ENCODE data around the gene SMARCB1.
"Not testable (repeated sequence)": the region's sequence is repeated elsewhere in the genome, so short reads cannot be mapped to it uniquely, and the experiment has no call there.

The SMARCB1 gene

DNA sequence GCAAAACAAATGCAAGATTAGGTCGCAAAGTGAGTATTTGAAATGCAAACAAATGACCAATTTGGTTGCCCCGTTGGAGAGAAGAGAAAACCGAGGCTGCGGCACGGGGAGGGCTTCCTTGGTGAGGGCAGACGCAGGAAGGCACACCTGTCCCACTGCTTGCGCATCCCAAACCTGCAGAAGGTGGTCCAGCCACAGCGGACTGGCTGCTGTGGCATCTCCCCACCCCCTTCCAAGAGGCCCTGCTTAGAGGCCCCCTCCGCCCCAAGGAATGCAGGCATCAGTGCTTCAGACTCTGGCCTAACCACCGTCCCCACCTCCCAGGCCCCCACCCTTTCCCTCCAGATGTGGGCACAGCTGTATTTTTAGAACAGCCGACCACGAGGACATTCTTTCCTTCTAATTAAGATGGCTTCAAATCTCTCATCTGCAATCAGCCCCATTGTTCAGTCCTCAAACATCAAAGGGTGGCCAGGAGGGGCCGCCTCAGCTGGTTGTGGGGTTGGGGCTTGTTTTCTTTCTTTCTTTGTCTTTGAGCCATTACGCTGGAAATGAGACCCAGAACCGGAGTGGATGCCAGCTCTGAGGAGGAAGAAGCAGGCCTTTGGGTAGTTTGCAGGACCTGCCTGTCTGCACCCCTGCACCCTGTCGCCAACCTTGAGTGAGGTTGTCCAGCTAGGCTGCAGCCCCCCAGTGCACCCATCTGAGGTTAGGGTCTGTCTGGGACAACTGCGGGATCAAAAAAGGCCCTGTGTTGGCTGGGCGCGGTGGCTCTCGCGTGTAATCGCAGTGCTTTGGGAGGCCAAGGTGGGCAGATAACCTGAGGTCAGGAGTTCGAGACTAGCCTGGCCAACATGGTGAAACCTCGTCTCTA lies 61.5 kb downstream of the SMARCB1 start:
- DNase-seq (ENCODE audit: insufficient read length, low spot score) = no peak
- no peak for FAIRE-seq
- TF ChIP-seq PAX5 (IDR thresholded peaks at IDR 0.05; ENCODE audit: insufficient read depth, low read length, severe bottlenecking) = no peak
- TF ChIP-seq SPI1 (IDR thresholded peaks at IDR 0.05; ENCODE audit: low read depth, low read length) = no peak
- TF ChIP-seq POLR2A (IDR thresholded peaks at IDR 0.05; ENCODE audit: low read depth, low read length) = no peak
- no peak for TF ChIP-seq POLR2AphosphoS5 (IDR thresholded peaks at IDR 0.05; ENCODE audit: low read depth, low read length)
- TF ChIP-seq TAF1 (IDR thresholded peaks at IDR 0.05; ENCODE audit: low read depth, low read length) = no peak
- TF ChIP-seq POU2F2 (IDR thresholded peaks at IDR 0.05; ENCODE audit: low read depth, low read length) = no peak

DNA sequence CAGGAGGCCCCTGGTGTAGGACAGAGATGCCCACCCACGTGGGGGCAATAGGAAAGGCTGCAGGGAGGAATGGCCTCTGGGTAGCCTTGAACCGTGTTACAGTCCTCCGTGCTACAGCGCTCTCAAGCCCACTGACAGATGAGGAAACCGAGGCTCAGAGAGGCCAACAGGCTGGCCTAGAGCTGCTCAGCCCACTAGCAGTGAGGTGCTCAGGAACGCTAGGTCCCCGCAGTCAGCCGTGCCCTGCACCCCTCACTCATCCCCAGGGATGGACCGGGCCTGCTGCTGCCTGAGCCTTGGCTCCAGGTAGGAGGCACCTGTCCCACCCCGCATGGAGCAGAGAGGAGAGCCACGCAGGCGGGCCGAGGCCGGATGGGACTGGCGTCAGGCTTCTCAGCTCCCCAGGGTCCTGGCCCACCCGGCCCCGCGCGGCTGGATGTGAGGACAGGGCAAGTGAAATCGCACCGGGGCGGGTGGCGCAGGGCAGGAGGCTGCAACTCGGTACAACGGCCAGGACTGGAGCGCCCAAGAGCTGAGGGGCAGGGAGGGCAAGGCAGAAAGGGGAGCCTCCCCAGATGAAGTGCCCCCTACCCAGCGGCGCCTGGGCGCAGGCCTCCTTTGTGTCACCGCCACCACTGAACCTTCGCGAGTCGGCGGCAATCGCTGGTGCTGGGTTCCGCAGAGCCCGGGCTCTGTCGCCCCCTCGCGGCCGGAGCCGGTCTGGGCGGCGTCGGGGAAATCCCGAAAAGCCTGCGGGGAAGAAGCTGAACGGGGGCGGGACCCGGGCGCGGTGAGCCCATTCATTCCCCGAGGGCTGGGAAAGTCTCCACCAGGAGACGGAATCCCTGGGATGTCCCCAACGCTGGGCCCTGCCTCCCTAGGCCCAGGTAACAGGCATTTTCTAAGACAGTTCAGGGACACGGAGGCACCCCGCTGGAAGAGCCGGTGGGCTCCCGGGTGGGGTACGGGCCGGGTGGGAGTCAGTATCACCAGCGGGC lies 62.5 kb downstream of the SMARCB1 start:
- DNase-seq (ENCODE audit: insufficient read length, low spot score) (peak; percentile 89), FAIRE-seq (peak; percentile 87)
- no peak for TF ChIP-seq SPI1 (IDR thresholded peaks at IDR 0.05; ENCODE audit: low read depth, low read length)
- TF ChIP-seq POLR2AphosphoS5 (IDR thresholded peaks at IDR 0.05; ENCODE audit: low read depth, low read length) = no peak
- peak; percentile 20 for TF ChIP-seq PAX5 (IDR thresholded peaks at IDR 0.05; ENCODE audit: insufficient read depth, low read length, severe bottlenecking)

DNA sequence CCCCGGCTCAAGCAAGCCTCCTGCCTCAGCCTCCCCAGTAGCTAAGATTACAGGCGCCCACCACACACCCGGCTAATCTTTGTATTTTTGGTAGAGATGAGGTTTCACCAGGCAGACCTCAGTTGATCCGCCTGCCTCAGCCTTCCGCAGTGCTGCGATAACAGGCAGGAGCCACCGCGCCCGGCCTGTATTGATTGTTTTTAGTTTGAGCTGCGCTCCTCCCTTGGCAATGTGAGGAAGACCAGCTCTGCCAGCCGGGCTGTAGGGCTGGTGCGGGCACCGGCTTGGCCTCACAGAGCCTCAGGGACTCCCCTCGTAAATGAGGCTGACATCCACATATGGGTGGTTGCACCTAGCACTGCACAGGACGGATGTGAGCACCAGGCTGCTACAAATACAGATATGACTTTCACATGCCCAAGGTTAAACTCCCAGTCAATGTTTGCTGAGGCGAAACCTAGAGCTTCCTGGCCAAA lies 63.4 kb downstream of the SMARCB1 start:
- FAIRE-seq (peak; percentile 74), DNase-seq (ENCODE audit: insufficient read length, low spot score) (no peak)
- no peak for TF ChIP-seq POU2F2 (IDR thresholded peaks at IDR 0.05; ENCODE audit: low read depth, low read length)
- peak; percentile 18 for TF ChIP-seq PAX5 (IDR thresholded peaks at IDR 0.05; ENCODE audit: insufficient read depth, low read length, severe bottlenecking)
- no peak for TF ChIP-seq POLR2A (IDR thresholded peaks at IDR 0.05; ENCODE audit: low read depth, low read length)

DNA sequence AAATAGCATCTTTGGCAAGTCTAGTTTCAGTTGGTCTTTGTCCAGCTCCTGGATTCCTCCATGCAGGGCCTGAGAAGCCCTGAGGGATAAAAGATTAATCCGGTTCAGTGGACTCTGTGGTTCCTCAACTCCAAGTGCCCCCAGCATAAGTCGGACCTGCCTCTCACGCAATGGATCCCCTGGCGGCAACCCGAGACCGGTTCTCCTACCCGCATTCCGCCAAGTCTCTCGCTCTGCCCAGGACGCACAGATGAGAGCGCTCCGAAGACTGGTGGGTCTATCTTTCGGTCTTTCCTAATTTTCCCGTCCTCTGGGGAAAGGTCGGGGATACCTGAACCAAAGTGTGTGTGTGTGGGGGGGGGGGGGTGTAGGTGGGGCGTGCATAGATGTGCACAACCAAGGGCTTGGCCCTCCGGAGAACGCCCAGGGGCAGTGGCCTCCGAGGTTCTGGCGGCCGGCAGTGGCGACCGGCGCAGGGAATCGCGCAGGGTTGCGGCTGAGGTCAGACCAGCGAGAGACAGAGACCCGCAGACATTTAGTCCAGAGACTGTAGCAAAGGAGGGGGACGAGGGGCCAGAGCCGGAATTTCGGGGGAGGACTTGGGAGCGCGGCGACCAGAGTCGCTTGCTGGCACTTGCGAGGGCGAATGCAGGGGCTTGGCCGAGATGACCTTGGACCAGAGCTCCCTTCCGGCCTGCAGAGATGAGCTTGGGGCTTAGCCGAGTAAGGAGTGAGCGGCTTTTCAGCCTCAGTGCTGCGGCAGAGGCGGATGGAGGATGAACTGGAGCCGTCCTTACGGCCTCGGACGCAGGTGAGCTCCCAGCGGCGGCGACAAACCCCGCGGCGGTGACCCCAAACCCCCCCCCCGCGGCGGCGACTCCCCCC lies 70.2 kb downstream of the SMARCB1 start:
- DNase-seq (ENCODE audit: insufficient read length, low spot score) = peak; percentile 65
- FAIRE-seq = no peak
- TF ChIP-seq TAF1 (IDR thresholded peaks at IDR 0.05; ENCODE audit: low read depth, low read length) (no peak), POLR2AphosphoS5 (IDR thresholded peaks at IDR 0.05; ENCODE audit: low read depth, low read length) (no peak), POU2F2 (IDR thresholded peaks at IDR 0.05; ENCODE audit: low read depth, low read length) (no peak; the same call in 1 of the 2 replicates), PAX5 (IDR thresholded peaks at IDR 0.05; ENCODE audit: insufficient read depth, low read length, severe bottlenecking) (no peak), SPI1 (IDR thresholded peaks at IDR 0.05; ENCODE audit: low read depth, low read length) (no peak), POLR2A (IDR thresholded peaks at IDR 0.05; ENCODE audit: low read depth, low read length) (no peak)

DNA sequence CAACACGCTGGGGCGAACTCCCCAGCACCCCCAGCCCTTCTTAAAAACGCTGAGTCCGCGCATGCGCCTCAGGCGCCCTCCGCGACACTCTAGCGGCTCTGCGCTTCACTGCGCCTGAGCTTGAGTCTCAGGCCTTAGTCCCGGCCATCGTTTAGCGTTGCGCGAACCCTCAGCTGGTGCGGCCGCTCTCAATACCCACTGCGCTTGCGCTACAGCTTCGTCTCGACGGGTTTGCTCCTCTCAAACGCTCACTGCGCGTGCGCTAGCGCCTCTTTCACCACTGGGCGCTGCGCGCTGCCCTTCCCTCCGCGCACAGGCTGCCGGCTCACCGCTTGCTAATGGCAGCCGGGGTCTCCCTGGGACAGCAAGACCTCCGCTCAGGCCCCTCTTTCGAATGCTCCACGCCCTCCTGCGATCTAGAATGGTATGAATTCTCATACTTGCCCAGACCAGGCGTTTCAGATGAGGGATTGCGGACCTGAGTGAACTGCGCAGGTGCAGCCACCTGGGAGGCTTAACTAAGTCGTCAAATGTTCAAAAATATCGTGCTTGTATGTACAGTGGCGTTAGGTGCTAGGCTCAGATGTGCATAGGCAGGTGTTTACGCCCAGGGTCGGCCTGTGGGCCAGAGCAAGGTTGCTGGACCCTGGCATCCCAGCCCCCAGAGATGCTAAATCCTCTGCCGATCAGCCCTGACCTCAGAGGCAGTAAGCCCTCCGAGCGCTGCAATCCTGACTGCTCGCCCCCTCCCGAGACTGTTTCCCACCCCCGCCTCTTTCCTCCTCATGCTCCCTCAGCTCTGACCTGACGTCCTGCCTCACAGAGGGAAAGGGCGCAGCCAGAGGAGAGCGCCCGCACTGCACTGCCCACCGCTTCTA lies 71.1 kb downstream of the SMARCB1 start, which contains the start of gene SLC2A11:
Gene SLC2A11 (plus strand): TSS at position 270 of the 878 bp plus-strand sequence. CDS start 125 bp downstream, at position 395.
- TF ChIP-seq PAX5 (IDR thresholded peaks at IDR 0.05; ENCODE audit: insufficient read depth, low read length, severe bottlenecking) = peak; percentile 87
- TF ChIP-seq SPI1 (IDR thresholded peaks at IDR 0.05; ENCODE audit: low read depth, low read length) = no peak
- peak; percentile 80 for TF ChIP-seq POLR2AphosphoS5 (IDR thresholded peaks at IDR 0.05; ENCODE audit: low read depth, low read length)
- peak; percentile 67; the same call in 1 of the 2 replicates for TF ChIP-seq POU2F2 (IDR thresholded peaks at IDR 0.05; ENCODE audit: low read depth, low read length)
- TF ChIP-seq TAF1 (IDR thresholded peaks at IDR 0.05; ENCODE audit: low read depth, low read length) = peak; percentile 70
- TF ChIP-seq POLR2A (IDR thresholded peaks at IDR 0.05; ENCODE audit: low read depth, low read length) = peak; percentile 69
- DNase-seq (ENCODE audit: insufficient read length, low spot score) (peak; percentile 96), FAIRE-seq (peak; percentile 99)

DNA sequence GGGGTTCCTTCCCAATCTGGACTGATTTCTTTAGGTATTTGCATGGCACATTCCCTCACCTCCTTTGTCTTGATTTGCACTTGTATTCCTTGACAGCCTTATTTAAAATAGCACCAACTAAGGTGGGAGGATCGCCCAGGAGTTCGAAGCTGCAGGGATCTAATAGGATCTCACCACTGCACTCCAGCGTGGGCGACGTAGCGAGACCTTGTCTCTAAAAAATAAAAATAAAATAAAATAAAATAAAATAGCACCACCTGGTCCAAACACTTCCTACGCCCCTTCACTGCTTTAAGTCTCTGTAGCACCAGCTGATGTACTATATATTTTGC lies 71.7 kb downstream of the SMARCB1 start:
- no peak for FAIRE-seq
- no peak for DNase-seq (ENCODE audit: insufficient read length, low spot score)
- no peak for TF ChIP-seq POLR2A (IDR thresholded peaks at IDR 0.05; ENCODE audit: low read depth, low read length)
- no peak for TF ChIP-seq TAF1 (IDR thresholded peaks at IDR 0.05; ENCODE audit: low read depth, low read length)
- no peak for TF ChIP-seq PAX5 (IDR thresholded peaks at IDR 0.05; ENCODE audit: insufficient read depth, low read length, severe bottlenecking)
- TF ChIP-seq POU2F2 (IDR thresholded peaks at IDR 0.05; ENCODE audit: low read depth, low read length) = no peak
- no peak for TF ChIP-seq POLR2AphosphoS5 (IDR thresholded peaks at IDR 0.05; ENCODE audit: low read depth, low read length)
- TF ChIP-seq SPI1 (IDR thresholded peaks at IDR 0.05; ENCODE audit: low read depth, low read length) = no peak

DNA sequence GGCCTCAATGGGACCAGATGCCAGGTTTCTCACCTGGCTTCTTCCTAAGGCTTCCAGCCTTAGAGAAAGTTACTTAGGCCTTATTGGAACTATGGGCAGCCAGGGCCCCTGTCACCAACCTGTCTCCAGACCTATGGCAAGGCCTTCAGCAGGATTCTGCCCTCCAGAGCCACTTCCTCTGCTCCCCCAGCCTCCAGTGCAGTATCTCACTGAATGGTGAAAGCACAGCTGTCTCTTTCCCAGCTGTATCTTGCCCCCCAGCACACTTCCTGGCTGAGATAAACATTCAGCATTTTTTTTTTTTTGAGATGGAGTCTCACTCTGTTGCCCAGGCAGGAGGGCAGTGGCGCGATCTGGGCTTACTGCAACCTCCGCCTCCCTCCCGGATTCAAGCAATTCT lies 72.4 kb downstream of the SMARCB1 start:
- FAIRE-seq = no peak
- TF ChIP-seq POLR2A (IDR thresholded peaks at IDR 0.05; ENCODE audit: low read depth, low read length) (no peak), PAX5 (IDR thresholded peaks at IDR 0.05; ENCODE audit: insufficient read depth, low read length, severe bottlenecking) (no peak), SPI1 (IDR thresholded peaks at IDR 0.05; ENCODE audit: low read depth, low read length) (0 out of 2 replicates have a peak, but pooled peaks have one; percentile 5)
- no peak for DNase-seq (ENCODE audit: insufficient read length, low spot score)

DNA sequence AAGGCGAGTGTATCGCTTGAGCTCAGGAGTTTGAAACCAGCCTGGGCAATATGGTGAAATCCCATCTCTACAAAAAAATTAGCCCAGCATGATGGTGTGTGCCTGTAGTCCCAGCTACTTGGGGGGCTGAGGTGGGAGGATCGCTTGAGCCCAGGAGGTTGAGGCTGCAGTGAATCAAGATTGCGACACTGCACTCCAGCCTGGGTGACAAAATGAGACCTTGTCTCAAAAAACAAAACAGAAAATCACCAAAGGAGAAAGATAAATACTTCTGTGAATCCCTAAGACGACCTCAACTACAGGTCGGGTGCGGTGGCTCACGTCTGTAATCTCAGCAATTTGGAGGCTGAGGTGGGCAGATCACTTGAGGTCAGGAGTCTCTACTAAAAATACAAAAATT lies 73.4 kb downstream of the SMARCB1 start:
- not testable (repeated sequence) for FAIRE-seq

More for the DNA sequence above, 73.4 kb downstream of the SMARCB1 start:
- DNase-seq (ENCODE audit: insufficient read length, low spot score) = not testable (repeated sequence)
